Lung (tissue), 12 donors: ENCODE measurements around the gene ITGB8. TPM values are rescaled to one million over a fixed set of nuclear protein-coding genes. Genes with fewer than 3 reads are reported as not detected.

Experiments
- ATAC-seq: fragments of 200-7000 bp; cut with Tn5 transposase; one replicate; pipeline ENCODE4 v1.9.1; 2020; ENCODE audit warnings: moderate number of reproducible peaks; ENCODE audit not compliant: insufficient read depth, low FRiP score
- DNase-seq, 3 donors: peaks; one replicate each; pipeline ENCODE4 v3.0.0-alpha.2; 2013 to 2017
- H3K27ac ChIP-seq, 2 donors: one replicate each; pipeline ENCODE4 v1.5.1; 2013; ENCODE audit warnings: mild to moderate bottlenecking in 2 of 2, moderate library complexity in 2 of 2, control low read depth in 1 of 2, inconsistent platforms in 1 of 2, low read depth in 1 of 2, low read length in 1 of 2
- H3K27me3 ChIP-seq, 3 donors: one replicate each; pipeline ENCODE4 v1.5.1; 2013; ENCODE audit warnings: low read length in 2 of 3; ENCODE audit not compliant: control insufficient read depth in 3 of 3, insufficient read depth in 3 of 3
- H3K36me3 ChIP-seq, 4 donors: one replicate each; pipeline ENCODE4 v1.5.1; 2013; ENCODE audit warnings: low read length in 4 of 4, mild to moderate bottlenecking in 1 of 4, moderate library complexity in 1 of 4; ENCODE audit not compliant: control insufficient read depth in 4 of 4, insufficient read depth in 4 of 4
- H3K4me1 ChIP-seq, 5 donors: one replicate each; pipeline ENCODE4 v1.5.1; 2013; ENCODE audit warnings: low read length in 5 of 5, mild to moderate bottlenecking in 2 of 5, moderate library complexity in 1 of 5; ENCODE audit not compliant: control insufficient read depth in 5 of 5, insufficient read depth in 5 of 5
- H3K4me3 ChIP-seq: one replicate; pipeline ENCODE4 v1.5.1; 2013; ENCODE audit warnings: mild to moderate bottlenecking, control low read depth, moderate library complexity
- H3K9ac ChIP-seq, 2 donors: one replicate each; pipeline ENCODE4 v1.5.1; 2013; ENCODE audit warnings: low read length in 2 of 2, control low read depth in 1 of 2; ENCODE audit not compliant: insufficient read depth in 1 of 2
- H3K9me3 ChIP-seq, 4 donors: one replicate each; pipeline ENCODE4 v1.5.1; 2013; ENCODE audit warnings: low read length in 3 of 4, mild to moderate bottlenecking in 1 of 4, moderate library complexity in 1 of 4; ENCODE audit not compliant: control insufficient read depth in 4 of 4, insufficient read depth in 3 of 4
- CTCF ChIP-seq: IDR thresholded peaks from 2 replicates; pipeline ENCODE4 v1.5.1; 2012; ENCODE audit warnings: mild to moderate bottlenecking; ENCODE audit errors: control extremely low read depth, extremely low read depth
- WGBS, 2 donors: extraction: QIAGEN DNeasy Blood & Tissue Kit; methylation state at CpG; one replicate each; pipeline ENCODE4 v1.1.7; 2013; 5-methylcytosine and 5-hydroxymethylcytosine counted together
- polyA plus RNA-seq, 2 donors: library from polyadenylated mRNA; stranded (reverse); fragments of 200-250 nt; gene quantifications; one replicate each; pipeline ENCODE4 v1.2.1, GENCODE V29; 2013
- total RNA-seq, 2 donors: library from RNA; depleted of rRNA in 1 of 2; stranded (reverse); fragments of >200 nt in 1 of 2; gene quantifications; one replicate each; pipeline ENCODE4 v1.2.1, GENCODE V29; 2014 to 2021
- donor health status: control.
- donor health status: control.
- donor health status: Bipolar disorder and iron deficiency.
- donor health status: healthy.
- donor health status: DM: yes; HTN: yes; CAD: no.

ITGB8 gene
- total and polyA plus RNA-seq, 4 donors: 1.5 to 29.7 (median 15.2) TPM

- ATAC-seq (no peak), DNase-seq (no peak)
- Histone ChIP-seq H3K9ac (no peak overlapping the region), H3K4me1 (peaks cover 0 to 4% (median 0%) of the 10 kb centered on the region in 5 donors), H3K9me3 (no peaks in the 10 kb centered on the region), H3K36me3 (no peaks in the 10 kb centered on the region), H3K27ac (no peak overlapping the region), H3K27me3 (no peaks in the 10 kb centered on the region), H3K4me3 (no peak overlapping the region)
- 31 to 56% methylated on average over 7 of the region's 7 CpGs for WGBS, 2 donors
- TF ChIP-seq CTCF: no peak
These were observed 108.1 kb downstream of the ITGB8 start for GRCh38 chr7:20438694-20439376.

DNA sequence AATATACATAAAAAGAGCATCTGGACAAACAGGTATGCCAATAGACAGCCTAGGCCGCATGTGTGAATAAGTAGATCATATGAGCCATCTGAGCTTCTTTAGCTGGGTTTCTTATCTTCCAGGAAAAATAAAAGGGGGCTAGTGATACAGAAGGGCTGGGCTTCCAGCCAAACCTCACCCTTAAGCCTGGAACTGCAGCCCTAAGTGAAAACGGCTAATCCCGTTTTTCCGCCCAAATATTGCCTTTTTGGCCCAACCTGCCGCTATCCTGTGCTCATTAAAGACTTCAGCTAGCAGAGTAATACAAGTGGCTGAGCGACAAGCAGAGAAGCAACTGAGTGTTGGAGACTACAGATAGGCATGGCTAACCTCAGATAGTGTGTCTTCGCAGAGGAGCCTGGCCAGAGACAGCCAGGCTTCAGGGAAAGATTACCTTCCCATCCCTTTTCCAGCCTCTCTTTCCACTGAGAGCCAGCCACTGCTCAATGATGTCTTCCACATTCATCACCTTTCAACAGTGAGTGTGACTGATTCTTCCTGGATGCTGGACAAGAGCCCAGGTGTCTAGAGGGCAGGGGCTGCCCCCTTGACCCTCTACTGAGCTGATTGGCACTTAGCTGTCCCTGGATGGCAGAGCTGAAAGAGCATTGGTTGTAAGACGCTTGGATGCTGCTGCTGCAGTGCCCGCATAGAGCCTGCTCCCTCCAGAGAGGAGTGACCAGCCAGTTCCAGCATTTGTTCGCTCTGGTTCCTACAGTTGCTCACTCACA lies 108.9 kb downstream of the ITGB8 start:
- ATAC-seq (no peak), DNase-seq (no peak)
- Histone ChIP-seq H3K36me3 (no peaks in the 10 kb centered on the region), H3K4me3 (no peak overlapping the region), H3K4me1 (peaks cover 0 to 4% (median 0%) of the 10 kb centered on the region in 5 donors), H3K27me3 (no peaks in the 10 kb centered on the region), H3K9ac (no peak overlapping the region), H3K27ac (no peak overlapping the region), H3K9me3 (no peaks in the 10 kb centered on the region)
- no peak for TF ChIP-seq CTCF
- 86 to 89% methylated on average over 10 of the region's 10 CpGs for WGBS, 2 donors

GRCh38 chr7:20440472-20441105 lies 109.9 kb downstream of the ITGB8 start:
- Histone ChIP-seq H3K36me3 (no peaks in the 10 kb centered on the region), H3K27me3 (no peaks in the 10 kb centered on the region), H3K4me1 (no peaks in the 10 kb centered on the region), H3K4me3 (no peak overlapping the region), H3K27ac (no peak overlapping the region), H3K9ac (no peak overlapping the region), H3K9me3 (no peaks in the 10 kb centered on the region)
- WGBS, 2 donors: 84 to 88% methylated on average over 9 of the region's 9 CpGs
- ATAC-seq (no peak), DNase-seq (peak in 2 of 3 donors; percentile 17 to 28)
- no peak for TF ChIP-seq CTCF
